ENCODE data around the gene KDM2B. TPM values are rescaled to one million over a fixed set of nuclear protein-coding genes. Genes with fewer than 3 reads are reported as not detected.
A peak's percentile ranks its signal among the peaks of the same experiment; 100 is the strongest.

The KDM2B gene
- polyA plus RNA-seq, 1 of the 3 experiments (the other 2 are of a cell fraction), result 11.5 TPM

GRCh38 chr12:121440768-121441167 is 140.1 kb downstream of the KDM2B start:
- Histone ChIP-seq H3K27ac (ENCODE audit: low read depth in 2 of 2, low read length in 1 of 2) (no peak overlapping the region), H3K9me3 (no peaks in the 10 kb centered on the region), H4K20me1 (ENCODE audit: insufficient read depth) (no peaks in the 10 kb centered on the region), H3F3A (replicated peaks; ENCODE audit: insufficient read depth) (no peaks in the 10 kb centered on the region), H3K36me3 (replicated peaks in 1 of 2; ENCODE audit: control insufficient read depth in 1 of 2, insufficient read depth in 2 of 2, low read length in 1 of 2) (peaks cover 21 to 40% of the 10 kb centered on the region in 2 experiments), H3K9me2 (no peaks in the 10 kb centered on the region), H3K4me1 (ENCODE audit: control insufficient read depth in 1 of 2, insufficient read depth in 2 of 2, low read depth in 1 of 2, low read length in 1 of 2) (peaks cover 0 to 2% of the 10 kb centered on the region in 2 experiments; a peak in 1 of 4 replicates), H3K4me3 (ENCODE audit: low read depth in 2 of 2, low read length in 1 of 2) (no peak overlapping the region), H3K9ac (no peak overlapping the region), H3K4me2 (no peak overlapping the region), H3K27me3 (ENCODE audit: insufficient read depth) (no peaks in the 10 kb centered on the region), H3K79me2 (ENCODE audit: insufficient read depth) (no peaks in the 10 kb centered on the region), H2AFZ (ENCODE audit: low read depth) (no peak overlapping the region)
- TF ChIP-seq YY1 (IDR thresholded peaks at IDR 0.05; ENCODE audit: low read depth) (no peak), REST (IDR thresholded peaks at IDR 0.05; ENCODE audit: low read depth, low read length) (no peak), USF2 (IDR thresholded peaks at IDR 0.05; ENCODE audit: borderline replicate concordance, low read depth, low read length) (no peak), RCOR1 (IDR thresholded peaks at IDR 0.05; ENCODE audit: low read length) (no peak), NRF1 (IDR thresholded peaks at IDR 0.05; ENCODE audit: low read depth, low read length) (no peak), GATA2 (CRISPR knock-in tag; IDR thresholded peaks at IDR 0.05) (no peak), FOSL2 (IDR thresholded peaks at IDR 0.05; ENCODE audit: borderline replicate concordance, low read depth) (no peak), JUND (IDR thresholded peaks at IDR 0.05) (no peak), MAX (IDR thresholded peaks at IDR 0.05; ENCODE audit: low read depth) (no peak), TEAD4 (IDR thresholded peaks at IDR 0.05; ENCODE audit: borderline replicate concordance, insufficient read depth) (no peak), EZH2phosphoT487 (IDR thresholded peaks at IDR 0.05; ENCODE audit: borderline replicate concordance, low read depth) (no peak), TCF12 (IDR thresholded peaks at IDR 0.05) (no peak), CHD2 (IDR thresholded peaks at IDR 0.05; ENCODE audit: low read length, partially characterized antibody) (no peak), RXRA (IDR thresholded peaks at IDR 0.05; ENCODE audit: borderline replicate concordance, low read depth) (no peak), RFX5 (IDR thresholded peaks at IDR 0.05; ENCODE audit: low read length) (no peak), TAF1 (IDR thresholded peaks at IDR 0.05; ENCODE audit: borderline replicate concordance, low read depth, low read length) (no peak), CTCF (IDR thresholded peaks at IDR 0.05) (no peak)
- WGBS (ENCODE audit: low lambda C conversion rate), result no CpG with 5 or more reads among the region's 15 CpGs
- POLR2A ChIA-PET, result interaction anchor here (0.6 kb wide), 1 partner anchor 52 kb away, joined by 3 read pairs; no protein-coding TSS in a partner anchor
- CTCF ChIA-PET, result interaction anchor here (1.1 to 6.9 kb wide), 6 partner anchors 10 to 123 kb away, joined by 3 to 192 read pairs (median 11); no protein-coding TSS in a partner anchor
- DNase-seq, result peak; percentile 8

Measured in SK-N-SH (cell line).